Astrocyte (in vitro differentiated cells and primary cell): ENCODE measurements around the gene GMNC. TPM values are rescaled to one million over a fixed set of nuclear protein-coding genes. Genes with fewer than 3 reads are reported as not detected.
A peak's percentile ranks its signal among the peaks of the same experiment; 100 is the strongest.

Source experiments
- DNase-seq: peaks from one replicate; pipeline ENCODE4 v3.0.0-alpha.2; 2010; ENCODE audit warnings: low read depth
- FAIRE-seq: peaks from 2 replicates; lab custom pipeline; 2011; peaks lifted over from hg19 to GRCh38; lab: Jason Lieb, UNC
- H2AFZ ChIP-seq: 2 replicates; pipeline ENCODE4 v1.6.0; 2012; ENCODE audit warnings: low read depth, low read length, inconsistent platforms
- H3K27ac ChIP-seq: 2 replicates; pipeline ENCODE4 v1.5.1; 2011; ENCODE audit warnings: low read depth, low read length, inconsistent platforms
- H3K27me3 ChIP-seq: 2 replicates; pipeline ENCODE4 v1.6.0; 2011; ENCODE audit warnings: low read length, inconsistent platforms; ENCODE audit not compliant: insufficient read depth
- H3K36me3 ChIP-seq: 2 replicates; pipeline ENCODE4 v1.5.1; 2011; ENCODE audit warnings: low read length, inconsistent platforms; ENCODE audit not compliant: insufficient read depth
- H3K4me1 ChIP-seq: 2 replicates; pipeline ENCODE4 v1.5.1; 2011; ENCODE audit warnings: low read length, inconsistent platforms; ENCODE audit not compliant: insufficient read depth
- H3K4me2 ChIP-seq: 2 replicates; pipeline ENCODE4 v1.6.0; 2012; ENCODE audit warnings: low read length, inconsistent platforms
- H3K4me3 ChIP-seq: 2 replicates; pipeline ENCODE4 v1.5.1; 2011; ENCODE audit warnings: low read depth, mild to moderate bottlenecking, low read length, inconsistent platforms; ENCODE audit not compliant: insufficient read depth
- H3K79me2 ChIP-seq: 2 replicates; pipeline ENCODE4 v1.6.0; 2012; ENCODE audit warnings: mild to moderate bottlenecking, low read length, inconsistent platforms; ENCODE audit not compliant: insufficient read depth
- H3K9ac ChIP-seq: 2 replicates; pipeline ENCODE4 v1.6.0; 2012; ENCODE audit warnings: mild to moderate bottlenecking, low read length, inconsistent platforms
- H3K9me3 ChIP-seq: 2 replicates; pipeline ENCODE4 v1.5.1; 2012; ENCODE audit warnings: low read depth, mild to moderate bottlenecking, low read length, inconsistent platforms; ENCODE audit not compliant: insufficient read depth
- H4K20me1 ChIP-seq: 2 replicates; pipeline ENCODE4 v1.6.0; 2012; ENCODE audit warnings: low read length, inconsistent platforms; ENCODE audit not compliant: insufficient read depth
- H3K27ac Mint-ChIP-seq: one replicate; pipeline ENCODE4 v1.8.0; 2021; ENCODE audit warnings: mild to moderate bottlenecking, mixed read lengths; ENCODE audit not compliant: unreplicated experiment
- H3K27me3 Mint-ChIP-seq: one replicate; pipeline ENCODE4 v1.8.0; 2021; ENCODE audit warnings: low read depth, mixed read lengths; ENCODE audit not compliant: unreplicated experiment
- H3K36me3 Mint-ChIP-seq: one replicate; pipeline ENCODE4 v1.8.0; 2021; ENCODE audit warnings: low read depth, mixed read lengths; ENCODE audit not compliant: unreplicated experiment
- H3K4me1 Mint-ChIP-seq: one replicate; pipeline ENCODE4 v1.8.0; 2021; ENCODE audit warnings: low read depth, mixed read lengths; ENCODE audit not compliant: unreplicated experiment
- H3K4me3 Mint-ChIP-seq: one replicate; pipeline ENCODE4 v1.8.0; 2021; ENCODE audit warnings: mild to moderate bottlenecking, moderate library complexity, mixed read lengths; ENCODE audit not compliant: unreplicated experiment
- H3K9me3 Mint-ChIP-seq: one replicate; pipeline ENCODE4 v1.8.0; 2021; ENCODE audit warnings: mild to moderate bottlenecking, mixed read lengths; ENCODE audit not compliant: unreplicated experiment
- EZH2 ChIP-seq: IDR thresholded peaks from 2 replicates; pipeline ENCODE4 v1.6.1; 2012; ENCODE audit warnings: mild to moderate bottlenecking, low read length, inconsistent platforms; ENCODE audit not compliant: insufficient read depth
- total RNA-seq: library from RNA; stranded (reverse); gene quantifications from 2 replicates; pipeline ENCODE4 v1.2.1, GENCODE V29; 2021
- TF ChIP-seq, protein P1 (sequence below): IDR thresholded peaks from 2 replicates; pipeline ENCODE4 v1.5.1; 2011; ENCODE audit warnings: low read depth, mild to moderate bottlenecking, inconsistent platforms, low read length, moderate library complexity; ENCODE audit not compliant: insufficient read depth

The GMNC gene
- total RNA-seq, 1 donor from 2014 or later: 0.75 TPM

DNA sequence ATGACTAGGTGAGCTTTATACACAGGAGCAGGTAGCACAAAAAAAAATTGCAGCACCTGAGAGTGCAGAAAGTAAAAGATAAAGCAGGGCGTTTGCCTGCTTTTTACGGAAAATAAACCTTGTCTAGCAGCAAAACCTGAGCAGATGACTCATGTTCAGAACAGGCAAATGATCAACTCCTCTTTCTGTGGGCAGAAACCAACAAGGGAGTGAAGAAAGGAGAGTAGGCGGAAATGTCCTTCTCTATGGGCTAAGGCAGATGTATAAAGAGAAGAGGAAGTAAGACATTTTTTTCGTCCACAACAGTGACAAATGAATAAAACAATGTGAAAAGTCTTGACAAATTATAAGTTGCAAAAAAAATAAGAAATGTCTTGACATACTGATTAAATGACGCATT, 24.5 kb upstream of the GMNC start:
- Mint-ChIP-seq H3K36me3 (no peaks in the 10 kb centered on the region), H3K4me3 (no peak overlapping the region), H3K4me1 (peaks cover 3% of the 10 kb centered on the region), H3K9me3 (no peaks in the 10 kb centered on the region), H3K27me3 (no peaks in the 10 kb centered on the region), H3K27ac (peak overlapping the region; percentile 48)
- Histone ChIP-seq H3K36me3 (no peaks in the 10 kb centered on the region), H3K4me1 (no peaks in the 10 kb centered on the region), H3K27ac (no peak overlapping the region), H3K79me2 (no peaks in the 10 kb centered on the region), H3K27me3 (no peaks in the 10 kb centered on the region), H3K9ac (no peak overlapping the region), H3K9me3 (no peaks in the 10 kb centered on the region), H2AFZ (no peak overlapping the region), H3K4me2 (no peak overlapping the region), H3K4me3 (no peak overlapping the region), H4K20me1 (no peaks in the 10 kb centered on the region)
- no peak for TF ChIP-seq EZH2
- TF ChIP-seq, protein P1, sequence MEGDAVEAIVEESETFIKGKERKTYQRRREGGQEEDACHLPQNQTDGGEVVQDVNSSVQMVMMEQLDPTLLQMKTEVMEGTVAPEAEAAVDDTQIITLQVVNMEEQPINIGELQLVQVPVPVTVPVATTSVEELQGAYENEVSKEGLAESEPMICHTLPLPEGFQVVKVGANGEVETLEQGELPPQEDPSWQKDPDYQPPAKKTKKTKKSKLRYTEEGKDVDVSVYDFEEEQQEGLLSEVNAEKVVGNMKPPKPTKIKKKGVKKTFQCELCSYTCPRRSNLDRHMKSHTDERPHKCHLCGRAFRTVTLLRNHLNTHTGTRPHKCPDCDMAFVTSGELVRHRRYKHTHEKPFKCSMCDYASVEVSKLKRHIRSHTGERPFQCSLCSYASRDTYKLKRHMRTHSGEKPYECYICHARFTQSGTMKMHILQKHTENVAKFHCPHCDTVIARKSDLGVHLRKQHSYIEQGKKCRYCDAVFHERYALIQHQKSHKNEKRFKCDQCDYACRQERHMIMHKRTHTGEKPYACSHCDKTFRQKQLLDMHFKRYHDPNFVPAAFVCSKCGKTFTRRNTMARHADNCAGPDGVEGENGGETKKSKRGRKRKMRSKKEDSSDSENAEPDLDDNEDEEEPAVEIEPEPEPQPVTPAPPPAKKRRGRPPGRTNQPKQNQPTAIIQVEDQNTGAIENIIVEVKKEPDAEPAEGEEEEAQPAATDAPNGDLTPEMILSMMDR: no peak
- DNase-seq (peak; percentile 4), FAIRE-seq (no peak)

DNA sequence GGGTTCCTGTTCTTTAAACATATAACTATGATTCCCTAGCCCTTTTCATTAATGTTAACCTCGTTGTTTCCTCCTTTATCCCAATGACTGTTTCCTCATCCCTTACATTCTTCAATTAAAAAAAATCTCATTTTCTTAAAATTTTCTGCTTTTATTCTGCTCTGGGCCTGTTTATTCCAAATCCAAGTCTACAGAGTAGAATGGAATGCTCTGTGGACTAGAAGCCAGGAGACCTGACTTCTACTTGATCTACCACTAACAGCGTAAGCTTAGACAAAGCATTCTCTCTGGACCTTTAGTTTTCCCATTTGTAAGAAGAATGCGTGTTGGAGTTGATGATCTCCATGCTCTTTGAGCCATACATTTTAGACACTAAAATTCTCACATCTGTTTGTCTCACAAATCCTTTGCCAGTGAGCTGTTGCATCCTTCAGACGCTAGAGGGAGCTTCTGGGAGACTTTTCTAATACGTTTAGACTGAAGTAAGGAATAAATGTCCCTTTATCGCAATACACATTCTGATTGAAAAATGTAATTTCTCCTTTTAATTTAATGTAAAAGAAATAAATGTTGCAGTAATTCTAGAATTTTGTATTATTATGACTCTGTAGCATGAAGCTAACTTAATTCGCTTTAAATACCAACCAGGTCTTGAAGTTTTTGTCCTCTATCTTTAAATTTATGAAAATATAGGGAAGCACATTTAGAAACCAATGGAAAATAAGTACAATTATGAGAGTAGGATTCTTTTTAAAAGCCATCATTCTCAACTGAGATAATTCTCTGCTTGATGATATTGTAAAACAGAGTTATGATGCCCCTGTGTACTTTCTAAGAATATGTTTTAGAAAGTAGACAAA, 21.7 kb upstream of the GMNC start:
- H3K4me2 ChIP-seq: no peak overlapping the region
- Mint-ChIP-seq H3K27me3 (no peaks in the 10 kb centered on the region), H3K4me1 (peaks cover 3% of the 10 kb centered on the region), H3K36me3 (no peaks in the 10 kb centered on the region), H3K27ac (no peak overlapping the region), H3K4me3 (no peak overlapping the region), H3K9me3 (no peaks in the 10 kb centered on the region)
- FAIRE-seq (peak; percentile 34), DNase-seq (peak; percentile 27)
- no peak overlapping the region for H2AFZ ChIP-seq
- H3K27ac ChIP-seq: no peak overlapping the region
- H3K4me1 ChIP-seq: no peaks in the 10 kb centered on the region
- H3K27me3 ChIP-seq: no peaks in the 10 kb centered on the region
- H3K9me3 ChIP-seq: no peaks in the 10 kb centered on the region
- TF ChIP-seq EZH2: no peak
- TF ChIP-seq, protein P1: peak; percentile 98
- no peaks in the 10 kb centered on the region for H3K36me3 ChIP-seq
- no peaks in the 10 kb centered on the region for H4K20me1 ChIP-seq
- H3K4me3 ChIP-seq: no peak overlapping the region
- no peaks in the 10 kb centered on the region for H3K79me2 ChIP-seq
- H3K9ac ChIP-seq: no peak overlapping the region

DNA sequence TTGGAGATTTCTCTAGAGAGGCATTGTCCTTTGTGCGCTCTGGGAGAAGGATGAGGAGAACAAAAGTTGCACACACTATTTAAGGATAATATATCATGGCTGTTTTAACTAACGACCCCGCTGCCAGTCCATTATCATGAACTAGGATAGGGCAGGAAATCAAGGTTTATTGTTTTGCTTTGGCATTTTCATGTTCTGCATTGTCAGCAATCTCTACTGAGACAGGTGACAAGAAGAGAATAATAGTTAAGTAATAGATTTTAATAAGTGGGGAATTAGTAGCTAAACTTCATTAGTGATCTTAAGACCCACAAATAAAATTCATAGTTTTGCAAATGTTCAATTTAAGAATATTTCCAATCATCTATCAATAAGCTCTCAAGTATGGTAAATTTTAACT, 20.6 kb upstream of the GMNC start:
- Histone ChIP-seq H3K4me1 (no peaks in the 10 kb centered on the region), H3K4me3 (no peak overlapping the region), H3K9me3 (no peaks in the 10 kb centered on the region), H2AFZ (no peak overlapping the region), H3K27ac (no peak overlapping the region), H3K36me3 (no peaks in the 10 kb centered on the region), H3K27me3 (no peaks in the 10 kb centered on the region), H3K4me2 (no peak overlapping the region), H4K20me1 (no peaks in the 10 kb centered on the region), H3K79me2 (no peaks in the 10 kb centered on the region), H3K9ac (no peak overlapping the region)
- Mint-ChIP-seq H3K36me3 (no peaks in the 10 kb centered on the region), H3K27me3 (no peaks in the 10 kb centered on the region), H3K4me3 (no peak overlapping the region), H3K27ac (no peak overlapping the region), H3K4me1 (peaks cover 3% of the 10 kb centered on the region), H3K9me3 (no peaks in the 10 kb centered on the region)
- TF ChIP-seq, protein P1: no peak
- TF ChIP-seq EZH2: no peak
- FAIRE-seq: no peak
- DNase-seq: no peak
